HepG2 (cell line): ENCODE results near the gene KISS1. TPM values are rescaled to one million over a fixed set of nuclear protein-coding genes. Genes with fewer than 3 reads are reported as not detected.

Experiments
- RFXANK ChIP-seq: IDR thresholded peaks from 2 replicates; pipeline ENCODE4 v1.6.1; 2016
- ZNF180 ChIP-seq: sonication (generic); formaldehyde crosslinking; IDR thresholded peaks from 2 replicates; pipeline ENCODE4 v1.4.0; 2020; ENCODE audit warnings: low read depth, missing genetic modification reagents, borderline replicate concordance
- ZNF512B ChIP-seq: sonication (generic); formaldehyde crosslinking; IDR thresholded peaks from 2 replicates; pipeline ENCODE4 v1.5.1; 2020; ENCODE audit warnings: missing genetic modification reagents, mild to moderate bottlenecking, borderline replicate concordance
- polyA plus RNA-seq, 8 experiments: library from polyadenylated mRNA; depleted of rRNA in 3 of 8; stranded (reverse) in 7 of 8; unstranded in 1 of 8; fragments of >200 nt; fragmentation: Illumina TruSeq in 4 of 8; extraction: Trizol in 4 of 8; gene quantifications; 2 replicates each; pipeline versions ENCODE4 v1.2.1 to v1.2.3, GENCODE V29; 2011 to 2016; ENCODE audit warnings: low read depth in 4 of 8, missing spikeins in 1 of 8, mixed read lengths in 1 of 8; ENCODE audit not compliant: insufficient read depth in 1 of 8
- total RNA-seq, 5 experiments: library from RNA; depleted of rRNA; stranded (reverse); fragments of >200 nt; fragmentation: Illumina TruSeq; extraction: Trizol; gene quantifications; 2 replicates each; pipeline ENCODE4 v1.2.3, GENCODE V29; 2016; ENCODE audit warnings: low read depth in 1 of 5
- TF ChIP-seq, protein P1 (sequence below): sonication (generic); formaldehyde crosslinking; IDR thresholded peaks from 2 replicates; pipeline ENCODE4 v1.4.0; 2020; ENCODE audit warnings: mild to moderate bottlenecking, missing genetic modification reagents
- TF ChIP-seq, protein P2 (sequence below): sonication (generic); formaldehyde crosslinking; IDR thresholded peaks from 2 replicates; pipeline ENCODE4 v1.5.1; 2020; ENCODE audit warnings: mild to moderate bottlenecking, missing genetic modification reagents, moderate library complexity
- TF ChIP-seq, protein P3 (sequence below): sonication (generic); formaldehyde crosslinking; conservative IDR thresholded peaks from 2 replicates; pipeline ENCODE4 v1.4.0; 2020; ENCODE audit warnings: mild to moderate bottlenecking, missing genetic modification reagents, moderate library complexity

Gene KISS1
- total and polyA plus RNA-seq, 2 of the 13 experiments (the other 11 are each of a cell fraction or from before 2014, with no cell fraction given), result 0.24 to 0.80 TPM

GRCh38 chr1:204213668-204214662, 17.7 kb upstream of the KISS1 start, which contains the start of gene GOLT1A (continued):
- TF ChIP-seq, protein P1, sequence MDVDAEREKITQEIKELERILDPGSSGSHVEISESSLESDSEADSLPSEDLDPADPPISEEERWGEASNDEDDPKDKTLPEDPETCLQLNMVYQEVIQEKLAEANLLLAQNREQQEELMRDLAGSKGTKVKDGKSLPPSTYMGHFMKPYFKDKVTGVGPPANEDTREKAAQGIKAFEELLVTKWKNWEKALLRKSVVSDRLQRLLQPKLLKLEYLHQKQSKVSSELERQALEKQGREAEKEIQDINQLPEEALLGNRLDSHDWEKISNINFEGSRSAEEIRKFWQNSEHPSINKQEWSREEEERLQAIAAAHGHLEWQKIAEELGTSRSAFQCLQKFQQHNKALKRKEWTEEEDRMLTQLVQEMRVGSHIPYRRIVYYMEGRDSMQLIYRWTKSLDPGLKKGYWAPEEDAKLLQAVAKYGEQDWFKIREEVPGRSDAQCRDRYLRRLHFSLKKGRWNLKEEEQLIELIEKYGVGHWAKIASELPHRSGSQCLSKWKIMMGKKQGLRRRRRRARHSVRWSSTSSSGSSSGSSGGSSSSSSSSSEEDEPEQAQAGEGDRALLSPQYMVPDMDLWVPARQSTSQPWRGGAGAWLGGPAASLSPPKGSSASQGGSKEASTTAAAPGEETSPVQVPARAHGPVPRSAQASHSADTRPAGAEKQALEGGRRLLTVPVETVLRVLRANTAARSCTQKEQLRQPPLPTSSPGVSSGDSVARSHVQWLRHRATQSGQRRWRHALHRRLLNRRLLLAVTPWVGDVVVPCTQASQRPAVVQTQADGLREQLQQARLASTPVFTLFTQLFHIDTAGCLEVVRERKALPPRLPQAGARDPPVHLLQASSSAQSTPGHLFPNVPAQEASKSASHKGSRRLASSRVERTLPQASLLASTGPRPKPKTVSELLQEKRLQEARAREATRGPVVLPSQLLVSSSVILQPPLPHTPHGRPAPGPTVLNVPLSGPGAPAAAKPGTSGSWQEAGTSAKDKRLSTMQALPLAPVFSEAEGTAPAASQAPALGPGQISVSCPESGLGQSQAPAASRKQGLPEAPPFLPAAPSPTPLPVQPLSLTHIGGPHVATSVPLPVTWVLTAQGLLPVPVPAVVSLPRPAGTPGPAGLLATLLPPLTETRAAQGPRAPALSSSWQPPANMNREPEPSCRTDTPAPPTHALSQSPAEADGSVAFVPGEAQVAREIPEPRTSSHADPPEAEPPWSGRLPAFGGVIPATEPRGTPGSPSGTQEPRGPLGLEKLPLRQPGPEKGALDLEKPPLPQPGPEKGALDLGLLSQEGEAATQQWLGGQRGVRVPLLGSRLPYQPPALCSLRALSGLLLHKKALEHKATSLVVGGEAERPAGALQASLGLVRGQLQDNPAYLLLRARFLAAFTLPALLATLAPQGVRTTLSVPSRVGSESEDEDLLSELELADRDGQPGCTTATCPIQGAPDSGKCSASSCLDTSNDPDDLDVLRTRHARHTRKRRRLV (CRISPR knock-in tag), result peak; percentile 88
- TF ChIP-seq, protein P2, sequence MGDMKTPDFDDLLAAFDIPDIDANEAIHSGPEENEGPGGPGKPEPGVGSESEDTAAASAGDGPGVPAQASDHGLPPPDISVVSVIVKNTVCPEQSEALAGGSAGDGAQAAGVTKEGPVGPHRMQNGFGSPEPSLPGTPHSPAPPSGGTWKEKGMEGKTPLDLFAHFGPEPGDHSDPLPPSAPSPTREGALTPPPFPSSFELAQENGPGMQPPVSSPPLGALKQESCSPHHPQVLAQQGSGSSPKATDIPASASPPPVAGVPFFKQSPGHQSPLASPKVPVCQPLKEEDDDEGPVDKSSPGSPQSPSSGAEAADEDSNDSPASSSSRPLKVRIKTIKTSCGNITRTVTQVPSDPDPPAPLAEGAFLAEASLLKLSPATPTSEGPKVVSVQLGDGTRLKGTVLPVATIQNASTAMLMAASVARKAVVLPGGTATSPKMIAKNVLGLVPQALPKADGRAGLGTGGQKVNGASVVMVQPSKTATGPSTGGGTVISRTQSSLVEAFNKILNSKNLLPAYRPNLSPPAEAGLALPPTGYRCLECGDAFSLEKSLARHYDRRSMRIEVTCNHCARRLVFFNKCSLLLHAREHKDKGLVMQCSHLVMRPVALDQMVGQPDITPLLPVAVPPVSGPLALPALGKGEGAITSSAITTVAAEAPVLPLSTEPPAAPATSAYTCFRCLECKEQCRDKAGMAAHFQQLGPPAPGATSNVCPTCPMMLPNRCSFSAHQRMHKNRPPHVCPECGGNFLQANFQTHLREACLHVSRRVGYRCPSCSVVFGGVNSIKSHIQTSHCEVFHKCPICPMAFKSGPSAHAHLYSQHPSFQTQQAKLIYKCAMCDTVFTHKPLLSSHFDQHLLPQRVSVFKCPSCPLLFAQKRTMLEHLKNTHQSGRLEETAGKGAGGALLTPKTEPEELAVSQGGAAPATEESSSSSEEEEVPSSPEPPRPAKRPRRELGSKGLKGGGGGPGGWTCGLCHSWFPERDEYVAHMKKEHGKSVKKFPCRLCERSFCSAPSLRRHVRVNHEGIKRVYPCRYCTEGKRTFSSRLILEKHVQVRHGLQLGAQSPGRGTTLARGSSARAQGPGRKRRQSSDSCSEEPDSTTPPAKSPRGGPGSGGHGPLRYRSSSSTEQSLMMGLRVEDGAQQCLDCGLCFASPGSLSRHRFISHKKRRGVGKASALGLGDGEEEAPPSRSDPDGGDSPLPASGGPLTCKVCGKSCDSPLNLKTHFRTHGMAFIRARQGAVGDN (CRISPR knock-in tag), result peak; percentile 99
- 0 out of 2 replicates have a peak, but pooled peaks have one; percentile 27 for TF ChIP-seq ZNF512B (CRISPR knock-in tag)
- 0 out of 2 replicates have a peak, but pooled peaks have one; percentile 19 for TF ChIP-seq RFXANK (CRISPR knock-in tag)
- TF ChIP-seq ZNF180, result no peak
- TF ChIP-seq, protein P3, sequence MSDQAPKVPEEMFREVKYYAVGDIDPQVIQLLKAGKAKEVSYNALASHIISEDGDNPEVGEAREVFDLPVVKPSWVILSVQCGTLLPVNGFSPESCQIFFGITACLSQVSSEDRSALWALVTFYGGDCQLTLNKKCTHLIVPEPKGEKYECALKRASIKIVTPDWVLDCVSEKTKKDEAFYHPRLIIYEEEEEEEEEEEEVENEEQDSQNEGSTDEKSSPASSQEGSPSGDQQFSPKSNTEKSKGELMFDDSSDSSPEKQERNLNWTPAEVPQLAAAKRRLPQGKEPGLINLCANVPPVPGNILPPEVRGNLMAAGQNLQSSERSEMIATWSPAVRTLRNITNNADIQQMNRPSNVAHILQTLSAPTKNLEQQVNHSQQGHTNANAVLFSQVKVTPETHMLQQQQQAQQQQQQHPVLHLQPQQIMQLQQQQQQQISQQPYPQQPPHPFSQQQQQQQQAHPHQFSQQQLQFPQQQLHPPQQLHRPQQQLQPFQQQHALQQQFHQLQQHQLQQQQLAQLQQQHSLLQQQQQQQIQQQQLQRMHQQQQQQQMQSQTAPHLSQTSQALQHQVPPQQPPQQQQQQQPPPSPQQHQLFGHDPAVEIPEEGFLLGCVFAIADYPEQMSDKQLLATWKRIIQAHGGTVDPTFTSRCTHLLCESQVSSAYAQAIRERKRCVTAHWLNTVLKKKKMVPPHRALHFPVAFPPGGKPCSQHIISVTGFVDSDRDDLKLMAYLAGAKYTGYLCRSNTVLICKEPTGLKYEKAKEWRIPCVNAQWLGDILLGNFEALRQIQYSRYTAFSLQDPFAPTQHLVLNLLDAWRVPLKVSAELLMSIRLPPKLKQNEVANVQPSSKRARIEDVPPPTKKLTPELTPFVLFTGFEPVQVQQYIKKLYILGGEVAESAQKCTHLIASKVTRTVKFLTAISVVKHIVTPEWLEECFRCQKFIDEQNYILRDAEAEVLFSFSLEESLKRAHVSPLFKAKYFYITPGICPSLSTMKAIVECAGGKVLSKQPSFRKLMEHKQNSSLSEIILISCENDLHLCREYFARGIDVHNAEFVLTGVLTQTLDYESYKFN (CRISPR knock-in tag), result peak; percentile 89
